ENCODE results near the gene CPA1.

Gene CPA1

GRCh38 chr7:130436253-130436652 is 56.0 kb downstream of the CPA1 start:
- Histone ChIP-seq H3K4me3 (ENCODE audit: low read depth, low read length) (no peak overlapping the region), H3K9me3 (peaks cover 5% of the 10 kb centered on the region), H3K4me1 (peaks cover under 1% of the 10 kb centered on the region), H3K27me3 (no peaks in the 10 kb centered on the region), H3K36me3 (no peaks in the 10 kb centered on the region; the same call in 1 of the 2 replicates)
- no peak for TF ChIP-seq CTCF (IDR thresholded peaks at IDR 0.05; ENCODE audit: low read depth, low read length)
- no peak for DNase-seq
